ENCODE results near the gene KCNJ12.

- TF ChIP-seq CTCF (IDR thresholded peaks at IDR 0.05 in 4 of 5, conservative IDR thresholded peaks at IDR 0.05 in 1 of 5) (no peak), POLR2A (IDR thresholded peaks at IDR 0.05) (no peak)
These were observed 86.1 kb downstream of the KCNJ12 start for GRCh38 chr17:21462237-21462636.

Data from gastrocnemius medialis (tissue), 4 donors.